HG02943 (cell line): ENCODE data around the gene TRIM17.
"Not testable (repeated sequence)": the region's sequence is repeated elsewhere in the genome, so short reads cannot be mapped to it uniquely, and the experiment has no call there.

Experiments
- ATAC-seq: cut with Tn5 transposase; IDR thresholded peaks from one replicate; pipeline ENCODE4 v1.9.1; 2021; ENCODE audit warnings: mild to moderate bottlenecking, low read depth, moderate library complexity; ENCODE audit not compliant: unreplicated experiment

The TRIM17 gene

DNA sequence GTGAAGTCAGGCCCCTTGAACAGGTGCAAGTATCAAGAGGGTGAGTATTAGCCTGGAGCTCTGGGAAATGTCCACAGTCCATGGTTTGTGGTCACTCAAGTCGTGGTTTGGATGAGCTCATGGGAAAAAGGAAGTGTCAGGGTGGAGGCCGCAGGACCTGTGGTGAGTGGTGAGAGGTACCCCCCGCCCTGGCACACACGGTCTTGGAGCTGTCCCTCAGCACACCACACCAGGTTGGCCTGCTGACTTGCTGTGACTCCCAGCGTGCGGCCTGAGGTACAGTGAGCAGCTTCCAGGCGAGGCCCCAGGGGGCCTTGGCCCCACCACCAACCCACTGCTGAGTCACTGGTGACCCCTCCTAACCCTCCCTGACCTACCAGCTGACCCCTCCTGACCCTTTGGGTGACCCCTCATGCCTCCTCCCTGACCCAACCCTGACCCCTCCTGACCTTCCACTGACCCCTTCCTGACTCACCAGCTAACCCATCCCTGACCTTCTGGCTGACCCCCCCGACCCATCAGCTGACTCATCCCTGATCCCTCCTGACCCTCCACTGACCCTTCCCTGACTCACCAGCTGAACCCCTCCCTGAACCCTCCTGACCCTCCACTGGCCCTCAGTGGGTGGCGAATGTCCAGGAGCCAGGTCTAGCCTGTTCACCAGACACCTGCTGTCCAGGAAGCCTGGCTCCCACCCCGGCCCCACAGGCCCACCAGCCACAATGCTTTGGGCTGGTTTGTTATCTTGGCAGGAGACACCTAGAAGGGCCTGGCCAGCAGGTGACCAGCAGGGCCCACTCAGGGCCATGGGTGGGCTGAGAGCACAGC, 35.7 kb upstream of the TRIM17 start:
- no peak for ATAC-seq

DNA sequence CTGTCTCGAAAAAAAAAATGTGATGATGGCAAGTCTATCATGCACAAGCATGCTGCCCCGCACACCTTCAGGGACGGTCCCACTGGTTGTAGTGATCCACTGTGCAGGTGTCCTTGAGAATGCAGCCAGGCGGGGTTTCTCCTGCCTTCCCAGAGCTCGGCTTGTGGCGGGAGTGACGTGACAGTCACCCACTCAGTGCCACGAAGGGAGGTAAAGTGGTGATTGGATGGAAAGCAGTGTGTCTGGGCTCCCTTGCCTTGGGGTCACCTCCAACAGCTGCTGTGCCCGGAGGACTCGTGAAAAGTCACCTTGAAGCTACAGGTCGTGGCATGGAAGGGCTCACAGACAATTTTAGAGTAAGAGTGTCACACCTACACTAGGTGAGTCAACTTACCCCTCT, 33.5 kb upstream of the TRIM17 start:
- ATAC-seq: no peak

- no peak for ATAC-seq
These were observed 31.7 kb upstream of the TRIM17 start for GRCh38 chr1:228448372-228448771.

GRCh38 chr1:228446852-228447251, 30.2 kb upstream of the TRIM17 start:
- ATAC-seq: no peak

GRCh38 chr1:228445843-228446650, 29.4 kb upstream of the TRIM17 start:
- ATAC-seq: no peak

DNA sequence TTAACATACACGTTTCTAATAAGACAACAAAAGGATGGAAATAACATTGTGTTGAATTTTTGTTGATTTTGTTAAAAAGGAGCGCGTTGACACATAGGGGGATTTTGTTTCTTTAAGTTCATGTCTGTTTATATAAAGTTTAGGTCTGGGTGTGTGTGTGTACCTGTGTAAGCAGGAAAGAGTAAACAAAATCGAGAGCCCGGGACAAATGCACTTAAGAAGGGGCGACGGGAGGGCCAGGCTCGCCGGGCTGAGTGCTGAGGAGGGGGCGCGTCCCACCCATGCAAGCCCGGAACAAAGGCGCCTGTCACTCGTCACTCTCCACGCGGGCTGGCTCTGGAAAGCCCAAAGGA, 28.8 kb upstream of the TRIM17 start:
- no peak for ATAC-seq

- ATAC-seq: no peak
These were observed 26.7 kb upstream of the TRIM17 start for GRCh38 chr1:228443395-228443794.

- ATAC-seq: no peak
These were observed 24.3 kb upstream of the TRIM17 start for GRCh38 chr1:228440761-228441500.

DNA sequence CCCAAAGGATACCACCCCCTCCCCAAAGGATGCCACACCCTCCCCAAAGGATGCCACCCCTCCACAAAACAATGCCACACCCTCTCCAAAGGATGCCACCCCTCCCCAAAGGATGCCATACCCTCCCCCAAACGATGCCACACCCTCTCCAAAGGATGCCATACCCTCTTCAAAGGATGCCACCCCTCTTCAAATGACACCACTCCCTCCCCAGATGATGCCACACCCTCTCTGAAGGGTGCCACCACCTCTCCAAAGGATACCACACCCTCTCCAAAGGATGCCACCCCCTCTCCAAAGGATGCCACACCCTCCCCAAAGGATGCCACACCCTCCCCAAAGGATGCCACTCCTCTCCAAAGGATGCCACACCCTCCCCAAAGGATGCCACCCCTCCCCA, 21.6 kb upstream of the TRIM17 start:
- no peak for ATAC-seq

DNA sequence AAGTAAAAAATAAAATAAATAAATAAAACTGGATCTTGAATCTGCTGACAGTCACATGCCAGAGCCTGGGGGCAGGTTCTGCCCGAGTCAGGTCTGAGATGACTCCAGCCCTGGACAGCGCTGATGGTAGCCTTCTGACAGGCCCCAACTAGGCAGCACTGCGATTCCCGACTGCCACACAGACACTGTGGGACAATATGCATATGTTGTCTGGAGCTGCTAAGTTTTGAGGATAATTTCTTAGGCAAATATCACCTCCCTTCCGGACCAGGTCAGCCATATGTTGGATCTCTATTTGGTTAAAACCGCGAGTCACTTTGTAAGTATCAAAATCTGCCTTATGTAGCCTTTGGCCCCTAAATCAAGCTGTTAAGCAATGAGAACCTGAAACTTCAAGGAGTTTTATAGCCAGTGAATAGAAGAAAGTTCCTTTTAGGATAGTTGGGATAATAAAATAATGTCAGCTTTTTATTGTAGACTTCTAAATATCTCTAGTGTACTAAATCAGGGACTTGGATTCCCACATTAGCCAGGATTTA, 20.8 kb upstream of the TRIM17 start:
- no peak for ATAC-seq

DNA sequence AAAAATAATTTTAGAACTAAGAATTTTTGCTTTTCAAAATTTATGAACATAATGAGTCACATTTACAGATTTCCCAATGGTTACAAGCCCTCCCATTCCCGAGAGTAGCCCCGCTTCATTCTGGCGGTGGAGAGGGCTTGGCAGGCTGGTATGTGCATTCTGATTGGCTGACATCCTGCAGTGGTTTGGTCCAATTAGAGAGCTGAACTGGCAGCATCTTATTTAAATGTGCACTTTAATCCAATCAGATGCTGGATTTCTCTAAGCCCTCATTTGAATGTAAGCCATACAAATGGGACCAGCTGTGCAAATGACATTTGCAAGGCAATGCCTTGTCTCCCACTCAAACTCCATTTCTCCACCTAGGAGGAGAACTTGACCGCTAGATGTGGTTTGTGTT, 18.0 kb upstream of the TRIM17 start:
- ATAC-seq: no peak

DNA sequence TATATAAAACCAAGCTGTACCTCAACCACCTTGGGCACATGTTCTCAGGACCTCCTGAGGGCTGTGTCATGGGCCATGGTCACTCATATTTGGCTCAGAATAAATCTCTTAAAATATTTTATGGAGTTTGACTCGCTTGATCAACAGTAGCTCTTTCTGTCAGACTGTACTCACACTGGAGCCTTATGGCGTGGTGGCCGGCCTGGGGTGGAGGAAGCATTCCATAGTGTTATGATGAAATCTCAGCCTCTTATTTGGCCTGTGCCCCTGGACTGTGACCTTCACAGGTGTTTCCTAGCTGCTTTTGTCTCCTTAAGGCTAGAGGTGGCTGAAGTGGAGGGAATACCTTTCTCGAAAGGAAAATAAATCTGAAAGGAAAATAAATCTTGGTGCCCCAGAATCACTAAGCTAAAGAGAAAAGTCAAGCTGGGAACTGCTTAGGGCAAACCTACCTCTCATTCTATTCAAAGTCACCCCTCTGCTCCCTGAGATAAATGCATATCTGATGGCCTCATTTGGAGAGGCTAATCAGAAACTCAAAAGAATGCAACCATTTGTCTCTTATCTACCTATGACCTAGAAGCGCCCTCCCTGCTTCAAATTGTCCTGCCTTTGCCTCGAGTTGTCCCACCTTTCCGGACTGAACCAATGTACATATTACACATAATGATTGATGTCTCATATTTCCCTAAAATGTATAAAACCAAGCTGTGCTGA, 16.8 kb upstream of the TRIM17 start:
- ATAC-seq: not testable (repeated sequence)

DNA sequence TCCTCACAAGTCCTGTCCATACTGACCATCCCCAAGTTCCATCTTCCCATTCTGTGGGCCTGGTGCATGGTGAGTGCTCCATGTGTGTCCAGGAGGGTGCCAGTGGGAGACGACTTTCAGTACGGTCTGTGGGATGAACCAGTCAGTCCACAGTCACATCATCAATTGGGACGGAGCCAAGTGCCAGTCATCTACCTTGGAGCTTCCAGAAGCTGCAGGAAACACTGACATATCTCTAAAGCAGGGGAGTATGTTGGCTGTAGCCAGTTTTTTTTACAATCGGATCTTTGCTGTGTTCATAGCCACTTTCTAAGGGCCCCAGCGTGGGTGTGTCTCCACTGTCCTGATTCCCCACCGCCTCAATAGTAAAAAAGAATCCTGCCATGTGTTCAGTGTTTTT, 13.6 kb upstream of the TRIM17 start:
- no peak for ATAC-seq

- ATAC-seq: no peak
These were observed 13.0 kb upstream of the TRIM17 start for GRCh38 chr1:228429698-228430097.

GRCh38 chr1:228429007-228429406, 12.3 kb upstream of the TRIM17 start:
- no peak for ATAC-seq

- ATAC-seq: no peak
These were observed 11.8 kb upstream of the TRIM17 start for GRCh38 chr1:228428412-228428811.

- no peak for ATAC-seq
These were observed 10.0 kb upstream of the TRIM17 start for GRCh38 chr1:228426518-228427175.

GRCh38 chr1:228424685-228425660, 8.3 kb upstream of the TRIM17 start:
- ATAC-seq: no peak
